Measurements from ENCODE around the gene TMEM200A.

- TF ChIP-seq CTCF (IDR thresholded peaks at IDR 0.05) = no peak
- no peak for TF ChIP-seq POLR2A (IDR thresholded peaks at IDR 0.05)
- TF ChIP-seq POLR2AphosphoS5 (IDR thresholded peaks at IDR 0.05; ENCODE audit: insufficient read depth in 1 of 2, low read depth in 1 of 2) = no peak
These were observed 25.1 kb downstream of the TMEM200A start for GRCh38 chr6:130390890-130391289.

Measured in vagina (tissue), 2 donors.